ENCODE measurements around the gene KIF26A. TPM values are rescaled to one million over a fixed set of nuclear protein-coding genes. Genes with fewer than 3 reads are reported as not detected.

Gene KIF26A
- total and polyA plus RNA-seq, 10 donors, result 0.72 to 21.9 (median 9.2) TPM

GRCh38 chr14:104192883-104193245 lies 54.5 kb downstream of the KIF26A start:
- 90 to 97% (median 94%) methylated on average over 3 to 10 of the region's 10 CpGs for WGBS, 5 donors
- no peak overlapping the region for H3K4me3 ChIP-seq
- no peak overlapping the region for H3K27ac ChIP-seq
- peaks cover 0 to 12% (median 0%) of the 10 kb centered on the region in 7 donors for H3K27me3 ChIP-seq (replicated peaks in 1 of 7)
- H3K9me3 ChIP-seq, result no peaks in the 10 kb centered on the region
- TF ChIP-seq POLR2AphosphoS5 (IDR thresholded peaks at IDR 0.05), result no peak
- no peak for TF ChIP-seq CTCF (IDR thresholded peaks at IDR 0.05 in 8 of 11, conservative IDR thresholded peaks at IDR 0.05 in 3 of 11)
- no peak for TF ChIP-seq POLR2A (IDR thresholded peaks at IDR 0.05)
- H3K4me1 ChIP-seq, result peaks cover 0 to 12% (median 5%) of the 10 kb centered on the region in 6 donors
- intact Hi-C loops (cut with DNase I; ENCODE audit: low total_unique reads), result no loop called here
- DNase-seq, result no peak
- H3K36me3 ChIP-seq, result no peaks in the 10 kb centered on the region

GRCh38 chr14:104194016-104194415 lies 55.6 kb downstream of the KIF26A start:
- H3K27ac ChIP-seq, result no peak overlapping the region
- intact Hi-C loops (cut with DNase I; ENCODE audit: low total_unique reads), result no loop called here
- H3K4me1 ChIP-seq, result peaks cover 0 to 12% (median 5%) of the 10 kb centered on the region in 6 donors
- TF ChIP-seq POLR2AphosphoS5 (IDR thresholded peaks at IDR 0.05) (no peak), POLR2A (IDR thresholded peaks at IDR 0.05) (no peak), CTCF (IDR thresholded peaks at IDR 0.05 in 8 of 11, conservative IDR thresholded peaks at IDR 0.05 in 3 of 11) (no peak)
- no peaks in the 10 kb centered on the region for H3K36me3 ChIP-seq
- peaks cover 0 to 13% (median 0%) of the 10 kb centered on the region in 7 donors for H3K27me3 ChIP-seq (replicated peaks in 1 of 7)
- H3K4me3 ChIP-seq, result no peak overlapping the region
- 75 to 83% (median 75%) methylated on average over 7 to 14 of the region's 14 CpGs for WGBS, 5 donors
- DNase-seq, result no peak
- no peaks in the 10 kb centered on the region for H3K9me3 ChIP-seq

GRCh38 chr14:104194716-104195115 lies 56.3 kb downstream of the KIF26A start:
- Histone ChIP-seq H3K4me3 (no peak overlapping the region), H3K27me3 (replicated peaks in 1 of 7) (peaks cover 0 to 13% (median 0%) of the 10 kb centered on the region in 7 donors), H3K9me3 (no peaks in the 10 kb centered on the region), H3K36me3 (no peaks in the 10 kb centered on the region), H3K27ac (no peak overlapping the region), H3K4me1 (peaks cover 0 to 12% (median 5%) of the 10 kb centered on the region in 6 donors)
- TF ChIP-seq CTCF (IDR thresholded peaks at IDR 0.05 in 8 of 11, conservative IDR thresholded peaks at IDR 0.05 in 3 of 11) (no peak), POLR2AphosphoS5 (IDR thresholded peaks at IDR 0.05) (no peak)
- intact Hi-C loops (cut with DNase I; ENCODE audit: low total_unique reads), result no loop called here
- no peak for DNase-seq
- 86 to 91% (median 90%) methylated on average over 8 to 11 of the region's 11 CpGs for WGBS, 5 donors

GRCh38 chr14:104195361-104195760 lies 57.0 kb downstream of the KIF26A start:
- no peak overlapping the region for H3K27ac ChIP-seq
- DNase-seq, result no peak

GRCh38 chr14:104195878-104196277 lies 57.5 kb downstream of the KIF26A start:
- 59 to 79% (median 67%) methylated on average over 17 of the region's 17 CpGs for WGBS, 5 donors
- intact Hi-C loops (cut with DNase I; ENCODE audit: low total_unique reads), result no loop called here

More at GRCh38 chr14:104195361-104195760, 57.0 kb downstream of the KIF26A start:
- Histone ChIP-seq H3K27me3 (replicated peaks in 1 of 7) (peaks cover 0 to 13% (median 0%) of the 10 kb centered on the region in 7 donors), H3K9me3 (no peaks in the 10 kb centered on the region), H3K4me3 (no peak overlapping the region), H3K4me1 (peaks cover 0 to 12% (median 5%) of the 10 kb centered on the region in 6 donors), H3K36me3 (no peaks in the 10 kb centered on the region)
- 89 to 95% (median 92%) methylated on average over 12 to 16 of the region's 16 CpGs for WGBS, 5 donors
- TF ChIP-seq POLR2AphosphoS5 (IDR thresholded peaks at IDR 0.05), result no peak
- intact Hi-C loops (cut with DNase I; ENCODE audit: low total_unique reads), result no loop called here

More at GRCh38 chr14:104195878-104196277, 57.5 kb downstream of the KIF26A start:
- no peak for DNase-seq
- H3K4me1 ChIP-seq, result peaks cover 0 to 12% (median 5%) of the 10 kb centered on the region in 6 donors
- TF ChIP-seq POLR2A (IDR thresholded peaks at IDR 0.05) (no peak), POLR2AphosphoS5 (IDR thresholded peaks at IDR 0.05) (no peak), CTCF (IDR thresholded peaks at IDR 0.05 in 8 of 11, conservative IDR thresholded peaks at IDR 0.05 in 3 of 11) (no peak)
- no peaks in the 10 kb centered on the region for H3K36me3 ChIP-seq
- no peak overlapping the region for H3K4me3 ChIP-seq
- no peaks in the 10 kb centered on the region for H3K9me3 ChIP-seq
- no peak overlapping the region for H3K27ac ChIP-seq
- peaks cover 0 to 13% (median 0%) of the 10 kb centered on the region in 7 donors for H3K27me3 ChIP-seq (replicated peaks in 1 of 7)
